Smooth muscle cell (in vitro differentiated cells): Measurements from ENCODE around the gene TNS1. TPM values are rescaled to one million over a fixed set of nuclear protein-coding genes. Genes with fewer than 3 reads are reported as not detected.

ENCODE experiments used
- DNase-seq: peaks from one replicate; lab custom pipeline; 2025; ENCODE audit not compliant: unreplicated experiment; lab: John Stamatoyannopoulos, UW
- H2AFZ ChIP-seq: fragments of 200-600 bp; sonication (generic); 2 replicates; pipeline ENCODE4 v1.6.0; 2016; ENCODE audit warnings: antibody characterized with exemption, low read depth, mild to moderate bottlenecking
- H3F3A ChIP-seq: fragments of 200-600 bp; sonication (generic); 2 replicates; pipeline ENCODE4 v1.6.0; 2017; ENCODE audit warnings: antibody characterized with exemption, low read depth
- H3K27ac ChIP-seq: fragments of 200-600 bp; sonication (generic); 2 replicates; pipeline ENCODE4 v1.5.1; 2016; ENCODE audit warnings: low read depth, mild to moderate bottlenecking
- H3K27me3 ChIP-seq: fragments of 200-600 bp; sonication (generic); 2 replicates; pipeline ENCODE4 v1.6.1; 2016; ENCODE audit warnings: low read depth, mild to moderate bottlenecking
- H3K36me3 ChIP-seq: fragments of 200-600 bp; sonication (generic); 2 replicates; pipeline ENCODE4 v1.5.1; 2016; ENCODE audit warnings: low read depth
- H3K4me1 ChIP-seq: fragments of 200-600 bp; sonication (generic); 2 replicates; pipeline ENCODE4 v1.5.1; 2016; ENCODE audit warnings: low read depth
- H3K4me2 ChIP-seq: fragments of 200-600 bp; sonication (generic); 2 replicates; pipeline ENCODE4 v1.6.0; 2016; ENCODE audit warnings: mild to moderate bottlenecking
- H3K4me3 ChIP-seq: fragments of 200-600 bp; sonication (generic); 2 replicates; pipeline ENCODE4 v1.5.1; 2016; ENCODE audit warnings: mild to moderate bottlenecking
- H3K79me2 ChIP-seq: fragments of 200-600 bp; sonication (generic); 2 replicates; pipeline ENCODE4 v1.6.0; 2016; ENCODE audit warnings: low read depth, mild to moderate bottlenecking
- H3K9ac ChIP-seq: fragments of 200-600 bp; sonication (generic); 2 replicates; pipeline ENCODE4 v1.6.0; 2016; ENCODE audit warnings: low read depth
- H3K9me3 ChIP-seq: fragments of 200-600 bp; sonication (generic); replicated peaks from 2 replicates; pipeline ENCODE4 v1.5.1; 2016; ENCODE audit warnings: low read depth
- H4K20me1 ChIP-seq: fragments of 200-600 bp; sonication (generic); 2 replicates; pipeline ENCODE4 v1.6.0; 2016; ENCODE audit warnings: low read depth
- CTCF ChIP-seq: fragments of 200-600 bp; sonication (generic); IDR thresholded peaks from 2 replicates; pipeline ENCODE4 v1.5.1; 2017; ENCODE audit warnings: borderline replicate concordance, mild to moderate bottlenecking, antibody characterized with exemption; ENCODE audit not compliant: insufficient read depth, poor library complexity, severe bottlenecking
- WGBS: methylation state at CpG from one replicate; pipeline ENCODE4 v1.1.7; 2016; ENCODE audit warnings: low lambda C conversion rate; 5-methylcytosine and 5-hydroxymethylcytosine counted together
- polyA plus RNA-seq: library from polyadenylated mRNA; unstranded; fragments of >200 nt; fragmentation: Nextera tagmentation; extraction: Ambion mirVana; gene quantifications from 2 replicates; pipeline ENCODE4 v1.2.1, GENCODE V29; 2016
- total RNA-seq: library from RNA; depleted of rRNA; stranded (reverse); fragments of >200 nt; gene quantifications from 2 replicates; pipeline ENCODE4 v1.2.3, GENCODE V29; 2014

The TNS1 gene
- total and polyA plus RNA-seq, 2 experiments from 2014 or later, result 52.3 to 61.5 TPM

DNA sequence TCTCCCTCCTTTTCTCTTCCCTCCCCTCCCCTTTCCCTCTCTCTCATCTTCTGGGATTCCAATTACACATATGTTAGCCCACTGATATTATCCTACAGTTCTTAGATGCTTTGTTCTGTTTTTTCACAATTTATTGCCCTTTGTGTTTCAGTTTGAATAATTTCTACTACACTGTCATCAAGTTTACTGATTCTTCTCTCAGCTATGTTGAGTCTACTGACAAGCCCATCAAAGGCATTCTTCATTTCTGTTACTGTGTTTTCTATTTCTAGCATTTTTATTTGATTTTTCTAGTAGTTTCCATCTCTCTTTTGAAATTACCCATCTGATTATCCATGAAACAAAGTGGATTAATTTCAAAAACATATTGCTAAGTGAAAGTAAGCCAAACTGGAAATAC lies 219.6 kb downstream of the TNS1 start:
- Histone ChIP-seq H3K36me3 (peaks cover 7% of the 10 kb centered on the region), H3K9me3 (peaks cover 4% of the 10 kb centered on the region), H3K9ac (no peak overlapping the region), H3K4me1 (no peaks in the 10 kb centered on the region), H3K27me3 (no peaks in the 10 kb centered on the region), H3K27ac (no peak overlapping the region), H4K20me1 (peaks cover 7% of the 10 kb centered on the region), H3F3A (no peaks in the 10 kb centered on the region), H3K4me3 (no peak overlapping the region), H2AFZ (no peak overlapping the region), H3K79me2 (no peaks in the 10 kb centered on the region), H3K4me2 (no peak overlapping the region)
- DNase-seq, result no peak
- TF ChIP-seq CTCF, result no peak

GRCh38 chr2:217777906-217778305 lies 224.9 kb downstream of the TNS1 start:
- Histone ChIP-seq H3K9ac (no peak overlapping the region), H3K27ac (no peak overlapping the region), H3K36me3 (peaks cover 17% of the 10 kb centered on the region), H3K27me3 (no peaks in the 10 kb centered on the region), H3K4me3 (no peak overlapping the region), H3K4me2 (no peak overlapping the region), H4K20me1 (peaks cover 15% of the 10 kb centered on the region), H3K4me1 (no peaks in the 10 kb centered on the region), H2AFZ (no peak overlapping the region), H3K9me3 (no peaks in the 10 kb centered on the region), H3K79me2 (no peaks in the 10 kb centered on the region), H3F3A (no peaks in the 10 kb centered on the region)
- DNase-seq, result no peak
- no peak for TF ChIP-seq CTCF

GRCh38 chr2:217776631-217777030 lies 226.2 kb downstream of the TNS1 start:
- no peak for DNase-seq
- H3K27ac ChIP-seq, result no peak overlapping the region
- TF ChIP-seq CTCF, result no peak
- H3K36me3 ChIP-seq, result peaks cover 11% of the 10 kb centered on the region
- H3K9me3 ChIP-seq, result no peaks in the 10 kb centered on the region
- no peaks in the 10 kb centered on the region for H3F3A ChIP-seq
- H3K4me1 ChIP-seq, result no peaks in the 10 kb centered on the region
- H4K20me1 ChIP-seq, result peaks cover 15% of the 10 kb centered on the region
- H3K79me2 ChIP-seq, result no peaks in the 10 kb centered on the region
- H3K27me3 ChIP-seq, result no peaks in the 10 kb centered on the region
- no peak overlapping the region for H3K9ac ChIP-seq
- no peak overlapping the region for H3K4me3 ChIP-seq
- H2AFZ ChIP-seq, result no peak overlapping the region
- no peak overlapping the region for H3K4me2 ChIP-seq

GRCh38 chr2:217775920-217776503 lies 226.8 kb downstream of the TNS1 start:
- Histone ChIP-seq H3K9me3 (no peaks in the 10 kb centered on the region), H3K4me2 (no peak overlapping the region), H4K20me1 (peaks cover 15% of the 10 kb centered on the region), H2AFZ (no peak overlapping the region), H3K79me2 (no peaks in the 10 kb centered on the region), H3K27me3 (no peaks in the 10 kb centered on the region), H3K4me3 (no peak overlapping the region), H3K4me1 (no peaks in the 10 kb centered on the region), H3K27ac (no peak overlapping the region), H3F3A (no peaks in the 10 kb centered on the region), H3K36me3 (peaks cover 10% of the 10 kb centered on the region), H3K9ac (no peak overlapping the region)
- DNase-seq, result no peak
- 78% methylated on average over 4 of the region's 4 CpGs for WGBS
- TF ChIP-seq CTCF, result no peak
